NT2/D1 (cell line): ENCODE results near the gene P2RY11.

Source experiments
- YY1 ChIP-seq: IDR thresholded peaks from 2 replicates; pipeline ENCODE4 v1.6.1; 2011; ENCODE audit not compliant: insufficient read length, insufficient read depth
- ZNF274 ChIP-seq: IDR thresholded peaks from 2 replicates; pipeline ENCODE4 v1.6.1; 2011; ENCODE audit warnings: mild to moderate bottlenecking, low read depth, low read length

- no peak for TF ChIP-seq ZNF274
- TF ChIP-seq YY1: no peak
Measured at GRCh38 chr19:10118960-10119359, 7.5 kb downstream of the P2RY11 start.
